Fibroblast of lung (primary cell): Measurements from ENCODE around the gene PTPRE.

ENCODE experiments used
- CTCF ChIP-seq, 2 donors: IDR thresholded peaks in 1 of 2; conservative IDR thresholded peaks in 1 of 2; 1 replicate in 1 of 2; 2 replicates in 1 of 2; pipeline ENCODE4 v1.5.1; 2011 to 2012; ENCODE audit warnings: low read length in 2 of 2, control low read depth in 1 of 2, inconsistent platforms in 1 of 2, low read depth in 1 of 2, mild to moderate bottlenecking in 1 of 2
- EZH2 ChIP-seq: IDR thresholded peaks from 2 replicates; pipeline ENCODE4 v1.5.1; 2012; ENCODE audit warnings: low read length, control low read depth, mild to moderate bottlenecking; ENCODE audit errors: missing control alignments

DNA sequence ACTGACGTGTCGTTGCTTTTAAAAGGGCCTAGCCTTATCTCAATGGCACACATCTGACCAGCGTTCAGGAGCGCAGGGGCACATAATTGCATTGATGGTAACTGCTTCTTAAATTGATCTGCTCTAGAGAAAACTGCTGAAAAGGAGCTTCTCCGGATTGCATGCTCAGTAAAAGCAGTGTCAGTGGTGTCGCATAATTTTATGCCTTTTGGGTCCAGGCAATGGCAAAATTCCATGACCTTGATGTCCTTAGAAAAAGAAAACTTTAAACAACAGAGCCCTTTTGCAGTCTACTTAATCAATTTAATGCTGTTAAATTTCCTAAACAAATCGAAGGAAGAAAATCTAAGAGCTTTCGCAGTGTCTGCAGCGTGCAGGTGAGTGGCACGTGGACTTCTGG is 75.7 kb downstream of the PTPRE start:
- no peak for TF ChIP-seq CTCF (conservative IDR thresholded peaks at IDR 0.05 in 1 of 2, IDR thresholded peaks at IDR 0.05 in 1 of 2; ENCODE audit: low read depth in 1 of 2, low read length in 2 of 2)
- TF ChIP-seq EZH2 = no peak
